Measurements from ENCODE around the gene CDH13. TPM values are rescaled to one million over a fixed set of nuclear protein-coding genes. Genes with fewer than 3 reads are reported as not detected.

The CDH13 gene
- total and polyA plus RNA-seq, 9 of the 15 experiments (the other 6 are each of a cell fraction or from before 2014, with no cell fraction given) = 0.03 TPM; not detected in 8

GRCh38 chr16:83509316-83509715, 882.5 kb downstream of the CDH13 start:
- no peaks in the 10 kb centered on the region for H3K79me2 ChIP-seq (ENCODE audit: control insufficient read depth, insufficient read depth, low read length)
- no peak overlapping the region for H3K27ac ChIP-seq (ENCODE audit: extremely low read depth, low read depth, low read length)
- BruUV-seq (replicated peaks) = no TSS peak
- H3K4me1 ChIP-seq (replicated peaks in 1 of 2; ENCODE audit: control insufficient read depth in 2 of 2, insufficient read depth in 2 of 2, low read length in 2 of 2) = no peaks in the 10 kb centered on the region
- intact Hi-C loops (cut with micrococcal nuclease) = no loop called here
- no peak for FAIRE-seq
- no peak for DNase-seq (ENCODE audit: extremely low read depth in 1 of 4, low spot score in 3 of 4)
- H3K36me3 ChIP-seq (ENCODE audit: control insufficient read depth, insufficient read depth, low read length) = no peaks in the 10 kb centered on the region
- ChIA-PET POLR2A (no interaction called here), CTCF (ENCODE audit: low intra/inter-chr PET ratio) (no interaction called here)
- no peaks in the 10 kb centered on the region for H4K20me1 ChIP-seq (replicated peaks; ENCODE audit: control insufficient read depth, insufficient read depth, low read length)
- ATAC-seq = no peak
- H3K9ac ChIP-seq (ENCODE audit: insufficient read depth in 1 of 2, low read depth in 2 of 2, low read length in 2 of 2) = no peak overlapping the region
- H3K27me3 ChIP-seq (ENCODE audit: control insufficient read depth in 2 of 2, insufficient read depth in 2 of 2, low read length in 2 of 2) = no peaks in the 10 kb centered on the region
- no peak overlapping the region for H3K4me2 ChIP-seq (ENCODE audit: insufficient read depth, low read length)
- TF ChIP-seq EGR1 (conservative IDR thresholded peaks at IDR 0.05) (no peak), ZBTB40 (IDR thresholded peaks at IDR 0.05) (peak; percentile 82), ZBTB40 (CRISPR knock-in tag; IDR thresholded peaks at IDR 0.05) (no peak), STAT6 (CRISPR knock-in tag; IDR thresholded peaks at IDR 0.05) (no peak), HDGF (IDR thresholded peaks at IDR 0.05) (no peak)
- H3K9me3 ChIP-seq (replicated peaks; ENCODE audit: control insufficient read depth, insufficient read depth, low read depth, low read length) = no peaks in the 10 kb centered on the region
- in situ Hi-C loops (cut with MboI) = no loop called here
- no peaks in the 10 kb centered on the region for H3K9me1 ChIP-seq (ENCODE audit: control insufficient read depth, insufficient read depth, low read length)
- no peak overlapping the region for H2AFZ ChIP-seq (ENCODE audit: low read depth, low read length)
- no peak overlapping the region for H3K4me3 ChIP-seq

Measured in K562 (cell line).